ENCODE results near the gene NKAIN2.

- TF ChIP-seq EZH2 (IDR thresholded peaks at IDR 0.05; ENCODE audit: borderline replicate concordance, low read depth, low read length, poor library complexity, severe bottlenecking) = no peak
- TF ChIP-seq CTCF (conservative IDR thresholded peaks at IDR 0.05; ENCODE audit: low read depth, low read length) = no peak
Observed at GRCh38 chr6:124076336-124077048, 272.8 kb downstream of the NKAIN2 start.
